ENCODE data around the gene S100PBP.

S100PBP gene

GRCh38 chr1:32825181-32825580, 7.7 kb downstream of the S100PBP start:
- Histone ChIP-seq H3K4me1 (ENCODE audit: control insufficient read depth, insufficient read depth, low read length) (no peaks in the 10 kb centered on the region), H3K4me3 (ENCODE audit: insufficient read depth, low read depth, low read length) (no peak overlapping the region), H3K9me3 (ENCODE audit: control insufficient read depth, low read length) (no peaks in the 10 kb centered on the region), H3K36me3 (ENCODE audit: control insufficient read depth, insufficient read depth, low read length) (peaks cover 30% of the 10 kb centered on the region), H3K27ac (ENCODE audit: insufficient read depth, low read depth, low read length, poor library complexity, severe bottlenecking) (no peak overlapping the region), H3K27me3 (ENCODE audit: control insufficient read depth, insufficient read depth, low read length, poor library complexity, severe bottlenecking) (no peaks in the 10 kb centered on the region)
- WGBS, 2 experiments = 95% methylated on average over 2 of the region's 3 CpGs

DNA sequence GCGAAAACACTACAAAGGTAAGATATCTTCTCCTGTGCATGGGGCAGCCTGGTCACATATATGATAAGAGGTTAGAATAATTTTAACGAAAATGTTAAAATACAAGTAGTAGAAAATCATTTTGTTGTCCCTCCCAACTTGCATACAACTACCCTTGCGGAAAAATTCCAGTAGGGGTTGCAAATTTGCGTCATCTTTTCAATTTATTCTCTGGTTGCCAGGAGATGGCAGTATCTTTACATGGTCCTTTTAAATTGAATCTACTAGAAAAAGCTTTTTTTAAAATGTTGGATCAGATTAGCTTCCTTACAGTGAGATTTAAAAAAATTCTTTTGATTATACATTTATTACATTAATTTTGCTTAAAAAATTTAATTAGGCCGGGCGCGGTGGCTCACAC, 10.9 kb downstream of the S100PBP start:
- H3K36me3 ChIP-seq (ENCODE audit: control insufficient read depth, insufficient read depth, low read length) = peaks cover 37% of the 10 kb centered on the region
- WGBS, 2 experiments = 90 to 97% methylated on average over 4 to 7 of the region's 7 CpGs

DNA sequence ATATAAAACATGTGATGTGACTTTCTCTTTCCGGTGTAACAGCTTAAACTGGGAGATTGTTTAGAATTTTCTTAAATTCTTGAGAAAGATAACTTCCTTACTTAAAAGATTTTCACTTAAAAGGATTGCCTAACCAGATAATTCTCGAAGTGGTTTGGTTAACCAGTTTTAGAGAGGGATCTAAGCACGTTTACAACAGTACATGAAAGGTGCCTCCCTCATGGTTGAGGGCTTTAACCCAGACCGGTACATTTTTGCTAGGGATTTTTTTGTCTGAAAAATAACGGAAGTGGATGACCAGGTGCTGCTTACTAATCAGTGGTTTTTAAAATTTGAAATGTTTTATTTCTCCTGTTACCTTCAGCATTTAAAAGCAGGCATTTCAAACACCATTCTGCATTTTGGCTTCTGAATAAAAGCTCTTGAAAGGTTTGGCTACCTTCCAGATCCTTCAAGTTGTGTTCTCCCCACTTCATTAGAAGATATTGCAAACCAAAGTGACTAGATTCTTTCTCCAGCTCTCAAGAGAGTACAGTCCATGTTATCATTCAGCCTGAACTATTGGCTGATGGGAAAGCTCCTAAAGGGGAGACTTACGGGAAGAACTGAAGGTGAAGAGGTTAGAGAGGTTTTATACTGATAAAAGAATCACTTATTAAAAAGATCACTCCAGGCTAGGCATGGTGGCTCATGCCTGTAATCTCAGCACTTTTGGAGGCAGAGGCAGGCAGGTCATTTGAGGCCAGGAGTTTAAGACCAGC, 12.8 kb downstream of the S100PBP start:
- peaks cover 44% of the 10 kb centered on the region for H3K36me3 ChIP-seq (ENCODE audit: control insufficient read depth, insufficient read depth, low read length)
- H3K4me1 ChIP-seq (ENCODE audit: control insufficient read depth, insufficient read depth, low read length) = no peaks in the 10 kb centered on the region
- no peaks in the 10 kb centered on the region for H3K27me3 ChIP-seq (ENCODE audit: control insufficient read depth, insufficient read depth, low read length, poor library complexity, severe bottlenecking)
- WGBS, 2 experiments = 89 to 94% methylated on average over 5 to 6 of the region's 6 CpGs
- no peak overlapping the region for H3K27ac ChIP-seq (ENCODE audit: insufficient read depth, low read depth, low read length, poor library complexity, severe bottlenecking)
- H3K4me3 ChIP-seq (ENCODE audit: insufficient read depth, low read depth, low read length) = no peak overlapping the region
- no peaks in the 10 kb centered on the region for H3K9me3 ChIP-seq (ENCODE audit: control insufficient read depth, low read length)

More for the DNA sequence above, 10.9 kb downstream of the S100PBP start:
- Histone ChIP-seq H3K27me3 (ENCODE audit: control insufficient read depth, insufficient read depth, low read length, poor library complexity, severe bottlenecking) (no peaks in the 10 kb centered on the region), H3K4me1 (ENCODE audit: control insufficient read depth, insufficient read depth, low read length) (no peaks in the 10 kb centered on the region), H3K9me3 (ENCODE audit: control insufficient read depth, low read length) (no peaks in the 10 kb centered on the region), H3K4me3 (ENCODE audit: insufficient read depth, low read depth, low read length) (no peak overlapping the region), H3K27ac (ENCODE audit: insufficient read depth, low read depth, low read length, poor library complexity, severe bottlenecking) (no peak overlapping the region)

- no peak overlapping the region for H3K4me3 ChIP-seq (ENCODE audit: insufficient read depth, low read depth, low read length)
Observed at GRCh38 chr1:32831878-32832277, 14.4 kb downstream of the S100PBP start.

GRCh38 chr1:32848354-32849063, 31.1 kb downstream of the S100PBP start:
- Histone ChIP-seq H3K4me1 (ENCODE audit: control insufficient read depth, insufficient read depth, low read length) (no peaks in the 10 kb centered on the region), H3K4me3 (ENCODE audit: insufficient read depth, low read depth, low read length) (no peak overlapping the region), H3K36me3 (ENCODE audit: control insufficient read depth, insufficient read depth, low read length) (peaks cover 13% of the 10 kb centered on the region), H3K27me3 (ENCODE audit: control insufficient read depth, insufficient read depth, low read length, poor library complexity, severe bottlenecking) (no peaks in the 10 kb centered on the region), H3K27ac (ENCODE audit: insufficient read depth, low read depth, low read length, poor library complexity, severe bottlenecking) (no peak overlapping the region), H3K9me3 (ENCODE audit: control insufficient read depth, low read length) (no peaks in the 10 kb centered on the region)
- 0 to 50% methylated on average over 1 to 2 of the region's 2 CpGs for WGBS, 2 experiments

More at GRCh38 chr1:32831878-32832277, 14.4 kb downstream of the S100PBP start:
- WGBS, 2 experiments = 92% methylated on average over 1 of the region's 1 CpG; no CpG with 5 or more reads in 1 of the 2 experiments
- Histone ChIP-seq H3K27me3 (ENCODE audit: control insufficient read depth, insufficient read depth, low read length, poor library complexity, severe bottlenecking) (no peaks in the 10 kb centered on the region), H3K4me1 (ENCODE audit: control insufficient read depth, insufficient read depth, low read length) (no peaks in the 10 kb centered on the region), H3K36me3 (ENCODE audit: control insufficient read depth, insufficient read depth, low read length) (peaks cover 32% of the 10 kb centered on the region), H3K27ac (ENCODE audit: insufficient read depth, low read depth, low read length, poor library complexity, severe bottlenecking) (no peak overlapping the region), H3K9me3 (ENCODE audit: control insufficient read depth, low read length) (no peaks in the 10 kb centered on the region)

- no peak overlapping the region for H3K4me3 ChIP-seq (ENCODE audit: insufficient read depth, low read depth, low read length)
- WGBS, 2 experiments = 93% methylated on average over 13 of the region's 13 CpGs
- H3K36me3 ChIP-seq (ENCODE audit: control insufficient read depth, insufficient read depth, low read length) = peaks cover 14% of the 10 kb centered on the region
- H3K27ac ChIP-seq (ENCODE audit: insufficient read depth, low read depth, low read length, poor library complexity, severe bottlenecking) = no peak overlapping the region
- no peaks in the 10 kb centered on the region for H3K27me3 ChIP-seq (ENCODE audit: control insufficient read depth, insufficient read depth, low read length, poor library complexity, severe bottlenecking)
- no peaks in the 10 kb centered on the region for H3K9me3 ChIP-seq (ENCODE audit: control insufficient read depth, low read length)
- H3K4me1 ChIP-seq (ENCODE audit: control insufficient read depth, insufficient read depth, low read length) = no peaks in the 10 kb centered on the region
Observed at GRCh38 chr1:32855861-32856617, 38.6 kb downstream of the S100PBP start.

GRCh38 chr1:32858136-32858535, 40.7 kb downstream of the S100PBP start:
- H3K4me3 ChIP-seq (ENCODE audit: insufficient read depth, low read depth, low read length) = no peak overlapping the region
- peaks cover under 1% of the 10 kb centered on the region for H3K4me1 ChIP-seq (ENCODE audit: control insufficient read depth, insufficient read depth, low read length)
- no peaks in the 10 kb centered on the region for H3K27me3 ChIP-seq (ENCODE audit: control insufficient read depth, insufficient read depth, low read length, poor library complexity, severe bottlenecking)
- H3K9me3 ChIP-seq (ENCODE audit: control insufficient read depth, low read length) = no peaks in the 10 kb centered on the region
- peaks cover 19% of the 10 kb centered on the region for H3K36me3 ChIP-seq (ENCODE audit: control insufficient read depth, insufficient read depth, low read length)
- no peak overlapping the region for H3K27ac ChIP-seq (ENCODE audit: insufficient read depth, low read depth, low read length, poor library complexity, severe bottlenecking)
- WGBS, 2 experiments = 93 to 94% methylated on average over 2 of the region's 2 CpGs

DNA sequence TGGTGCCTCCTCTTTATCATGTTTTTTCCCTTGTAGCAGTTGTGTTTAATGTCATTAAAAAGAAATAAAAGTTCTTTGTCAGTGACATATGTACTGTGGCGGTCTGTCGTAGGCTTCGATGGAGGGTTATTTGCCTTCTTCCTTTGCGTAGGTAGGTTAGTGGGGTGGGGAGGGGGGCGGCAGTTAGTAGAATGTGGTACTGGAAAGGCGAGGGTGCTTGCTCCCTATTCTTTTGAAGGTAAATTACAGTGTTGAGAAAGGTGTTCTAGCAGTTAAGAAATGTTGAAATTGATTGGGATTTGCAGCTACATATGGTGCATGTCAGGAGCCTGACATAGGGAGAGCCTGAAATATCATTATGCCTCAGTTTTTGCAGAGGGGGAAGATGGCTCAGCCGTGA, 41.3 kb downstream of the S100PBP start:
- 91 to 94% methylated on average over 7 of the region's 7 CpGs for WGBS, 2 experiments
- Histone ChIP-seq H3K27ac (ENCODE audit: insufficient read depth, low read depth, low read length, poor library complexity, severe bottlenecking) (no peak overlapping the region), H3K36me3 (ENCODE audit: control insufficient read depth, insufficient read depth, low read length) (peaks cover 17% of the 10 kb centered on the region), H3K4me1 (ENCODE audit: control insufficient read depth, insufficient read depth, low read length) (peaks cover 7% of the 10 kb centered on the region), H3K9me3 (ENCODE audit: control insufficient read depth, low read length) (no peaks in the 10 kb centered on the region), H3K27me3 (ENCODE audit: control insufficient read depth, insufficient read depth, low read length, poor library complexity, severe bottlenecking) (no peaks in the 10 kb centered on the region), H3K4me3 (ENCODE audit: insufficient read depth, low read depth, low read length) (no peak overlapping the region)

- Histone ChIP-seq H3K4me3 (ENCODE audit: insufficient read depth, low read depth, low read length) (no peak overlapping the region), H3K4me1 (ENCODE audit: control insufficient read depth, insufficient read depth, low read length) (peaks cover 11% of the 10 kb centered on the region), H3K36me3 (ENCODE audit: control insufficient read depth, insufficient read depth, low read length) (peaks cover 14% of the 10 kb centered on the region), H3K9me3 (ENCODE audit: control insufficient read depth, low read length) (no peaks in the 10 kb centered on the region), H3K27ac (ENCODE audit: insufficient read depth, low read depth, low read length, poor library complexity, severe bottlenecking) (no peak overlapping the region), H3K27me3 (ENCODE audit: control insufficient read depth, insufficient read depth, low read length, poor library complexity, severe bottlenecking) (no peaks in the 10 kb centered on the region)
- 95 to 99% methylated on average over 2 of the region's 2 CpGs for WGBS, 2 experiments
Observed at GRCh38 chr1:32859915-32860314, 42.5 kb downstream of the S100PBP start.

- peaks cover 10% of the 10 kb centered on the region for H3K36me3 ChIP-seq (ENCODE audit: control insufficient read depth, insufficient read depth, low read length)
- H3K27ac ChIP-seq (ENCODE audit: insufficient read depth, low read depth, low read length, poor library complexity, severe bottlenecking) = no peak overlapping the region
- H3K9me3 ChIP-seq (ENCODE audit: control insufficient read depth, low read length) = no peaks in the 10 kb centered on the region
- peaks cover 11% of the 10 kb centered on the region for H3K4me1 ChIP-seq (ENCODE audit: control insufficient read depth, insufficient read depth, low read length)
- no peaks in the 10 kb centered on the region for H3K27me3 ChIP-seq (ENCODE audit: control insufficient read depth, insufficient read depth, low read length, poor library complexity, severe bottlenecking)
- no peak overlapping the region for H3K4me3 ChIP-seq (ENCODE audit: insufficient read depth, low read depth, low read length)
Observed at GRCh38 chr1:32860566-32860965, 43.1 kb downstream of the S100PBP start.
